GM23248 (cell line): ENCODE measurements around the gene TMEM25. TPM values are rescaled to one million over a fixed set of nuclear protein-coding genes. Genes with fewer than 3 reads are reported as not detected.

Experiments used
- DNase-seq: peaks from one replicate; pipeline ENCODE4 v3.0.0-alpha.2; 2015
- H2AFZ ChIP-seq: fragments of 200-600 bp; sonication (generic); 2 replicates; pipeline ENCODE4 v1.6.1; 2016; ENCODE audit warnings: antibody characterized with exemption
- H3F3A ChIP-seq: fragments of 200-600 bp; sonication (generic); 2 replicates; pipeline ENCODE4 v1.6.1; 2016; ENCODE audit warnings: mild to moderate bottlenecking, antibody characterized with exemption, mixed run types; ENCODE audit not compliant: insufficient read depth
- H3K27ac ChIP-seq: fragments of 200-600 bp; sonication (generic); 2 replicates; pipeline ENCODE4 v1.5.1; 2016; ENCODE audit warnings: mild to moderate bottlenecking
- H3K27me3 ChIP-seq: fragments of 200-600 bp; sonication (generic); replicated peaks from 2 replicates; pipeline ENCODE4 v1.6.1; 2016; ENCODE audit warnings: mild to moderate bottlenecking; ENCODE audit not compliant: insufficient read depth
- H3K36me3 ChIP-seq: fragments of 200-600 bp; sonication (generic); 2 replicates; pipeline ENCODE4 v1.6.1; 2016; ENCODE audit warnings: low read depth, mild to moderate bottlenecking
- H3K4me1 ChIP-seq: fragments of 200-600 bp; sonication (generic); 2 replicates; pipeline ENCODE4 v1.6.1; 2016; ENCODE audit warnings: mild to moderate bottlenecking; ENCODE audit not compliant: insufficient read depth
- H3K4me2 ChIP-seq: fragments of 200-600 bp; sonication (generic); one replicate; pipeline ENCODE4 v1.6.1; 2016; ENCODE audit warnings: mild to moderate bottlenecking; ENCODE audit not compliant: unreplicated experiment
- H3K4me3 ChIP-seq: fragments of 200-600 bp; sonication (generic); 2 replicates; pipeline ENCODE4 v1.5.1; 2016; ENCODE audit warnings: mild to moderate bottlenecking
- H3K79me2 ChIP-seq: fragments of 200-600 bp; sonication (generic); 2 replicates; pipeline ENCODE4 v1.6.1; 2016; ENCODE audit warnings: mild to moderate bottlenecking; ENCODE audit not compliant: insufficient read depth
- H3K9ac ChIP-seq: fragments of 200-600 bp; sonication (generic); 2 replicates; pipeline ENCODE4 v1.6.1; 2016; ENCODE audit warnings: mild to moderate bottlenecking
- H3K9me2 ChIP-seq: fragments of 200-600 bp; sonication (generic); 2 replicates; pipeline ENCODE4 v1.6.1; 2016; ENCODE audit warnings: mixed run types, mild to moderate bottlenecking, moderate library complexity; ENCODE audit not compliant: insufficient read depth
- H3K9me3 ChIP-seq: fragments of 200-600 bp; sonication (generic); one replicate; pipeline ENCODE4 v1.6.1; 2017; ENCODE audit warnings: low read depth
- H4K20me1 ChIP-seq: fragments of 200-600 bp; sonication (generic); 2 replicates; pipeline ENCODE4 v1.6.0; 2016; ENCODE audit not compliant: insufficient read depth
- EZH2 ChIP-seq: fragments of 200-600 bp; sonication (generic); IDR thresholded peaks from 2 replicates; pipeline ENCODE4 v1.6.1; 2018; ENCODE audit warnings: antibody characterized with exemption, mild to moderate bottlenecking; ENCODE audit not compliant: insufficient read depth, poor library complexity, severe bottlenecking
- EZH2phosphoT487 ChIP-seq: fragments of 200-600 bp; sonication (generic); IDR thresholded peaks from 2 replicates; pipeline ENCODE4 v1.6.1; 2018; ENCODE audit warnings: antibody characterized with exemption, moderate library complexity, mild to moderate bottlenecking, low read depth; ENCODE audit not compliant: insufficient read depth
- WGBS, 2 experiments: methylation state at CpG; one replicate each; pipeline ENCODE4 v1.1.6; 2015 to 2017; ENCODE audit warnings: low lambda C conversion rate in 2 of 2, low coverage in 1 of 2; ENCODE audit errors: missing lambda C conversion rate in 2 of 2; 5-methylcytosine and 5-hydroxymethylcytosine counted together
- in situ Hi-C: fragments of 300-500 bp; cut with MboI; formaldehyde crosslinking; loops from 2 replicates; pipeline ENCODE4 v1.15.0; 2020
- polyA plus RNA-seq: library from polyadenylated mRNA; unstranded; fragments of >200 nt; fragmentation: Nextera tagmentation; extraction: Ambion mirVana; gene quantifications from 2 replicates; pipeline ENCODE4 v1.2.1, GENCODE V29; 2016
- total RNA-seq: library from RNA; depleted of rRNA; stranded (reverse); fragments of >200 nt; shearing (Covaris generic); gene quantifications from 2 replicates; pipeline ENCODE4 v1.2.3, GENCODE V29; 2014

TMEM25 gene
- total and polyA plus RNA-seq, 2 experiments from 2014 or later: 7.1 to 10.6 TPM

DNA sequence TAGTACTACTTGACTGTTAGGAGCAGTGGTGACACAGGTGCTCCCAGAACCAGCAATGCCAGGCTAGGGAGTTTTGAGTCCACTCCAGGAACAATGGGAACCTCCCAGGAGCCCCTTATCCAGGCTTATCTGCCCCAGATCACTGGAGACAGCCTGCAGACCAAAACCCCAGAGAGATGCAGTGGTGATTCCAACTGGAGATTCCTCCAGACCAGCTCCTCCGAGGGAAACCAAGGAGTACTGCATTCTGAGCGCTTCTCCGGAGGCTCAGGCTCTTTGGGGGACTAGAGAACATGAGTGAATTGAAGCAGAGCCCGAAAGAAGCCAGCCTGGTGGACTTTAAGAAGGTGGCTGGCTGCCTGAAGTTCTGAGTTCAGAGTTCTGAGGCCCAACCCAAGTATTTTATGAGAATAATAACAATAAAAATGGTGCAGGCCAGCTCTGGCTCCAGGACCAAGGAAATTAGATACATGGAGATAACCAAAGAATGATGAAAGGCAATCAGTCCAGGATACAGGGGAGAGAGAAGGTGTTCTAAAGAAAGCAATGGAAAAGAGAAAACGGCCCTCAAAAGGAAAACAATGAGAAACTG, 1.3 kb upstream of the TMEM25 start:
- Histone ChIP-seq H3F3A (no peaks in the 10 kb centered on the region), H3K27ac (no peak overlapping the region), H3K79me2 (no peaks in the 10 kb centered on the region), H3K4me2 (peak overlapping the region; percentile 55), H4K20me1 (no peaks in the 10 kb centered on the region), H3K9me3 (no peaks in the 10 kb centered on the region), H3K36me3 (no peaks in the 10 kb centered on the region), H3K27me3 (no peaks in the 10 kb centered on the region), H3K9me2 (no peaks in the 10 kb centered on the region), H3K4me1 (no peaks in the 10 kb centered on the region), H3K4me3 (peak overlapping the region; percentile 74), H2AFZ (no peak overlapping the region), H3K9ac (no peak overlapping the region)
- no peak for DNase-seq
- no peak for TF ChIP-seq EZH2phosphoT487
- no peak for TF ChIP-seq EZH2
- WGBS, 2 experiments: 42 to 46% methylated on average over 5 of the region's 5 CpGs
- in situ Hi-C loops: no loop called here

DNA sequence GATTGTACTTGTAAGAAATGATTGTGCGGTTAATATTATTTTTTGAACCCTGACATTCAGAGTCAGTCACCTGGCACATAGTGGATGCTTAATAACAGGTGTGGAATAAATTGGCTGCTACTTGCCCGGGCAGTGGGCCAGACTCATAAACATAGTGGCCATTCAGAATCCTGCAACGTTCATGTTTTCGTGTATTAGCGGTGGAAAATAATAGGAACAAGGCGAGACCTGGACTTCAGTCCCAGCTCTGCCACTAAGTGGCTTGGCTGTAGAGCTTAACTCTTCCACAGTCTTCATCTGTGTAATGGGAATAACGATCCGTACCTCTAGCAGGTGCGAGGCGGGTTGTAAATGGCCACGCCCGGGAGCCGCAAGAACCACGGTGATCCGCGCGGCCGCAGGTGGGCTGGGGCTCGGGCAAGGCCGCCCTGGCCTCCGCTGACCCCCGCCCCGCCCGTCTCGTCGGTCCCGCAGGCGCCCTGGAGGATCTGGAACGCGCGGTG, 761 bp upstream of the TMEM25 start:
- in situ Hi-C loops: no loop called here
- H4K20me1 ChIP-seq: no peaks in the 10 kb centered on the region
- peak overlapping the region; percentile 56 for H3K9ac ChIP-seq
- no peaks in the 10 kb centered on the region for H3F3A ChIP-seq
- no peaks in the 10 kb centered on the region for H3K9me2 ChIP-seq
- peak overlapping the region; percentile 55 for H3K4me2 ChIP-seq
- no peaks in the 10 kb centered on the region for H3K79me2 ChIP-seq
- H3K27ac ChIP-seq: no peak overlapping the region
- 4 to 5% methylated on average over 30 to 31 of the region's 31 CpGs for WGBS, 2 experiments
- no peaks in the 10 kb centered on the region for H3K4me1 ChIP-seq
- DNase-seq: peak; percentile 46
- H3K9me3 ChIP-seq: no peaks in the 10 kb centered on the region
- H3K4me3 ChIP-seq: peak overlapping the region; percentile 74
- no peaks in the 10 kb centered on the region for H3K36me3 ChIP-seq
- no peak for TF ChIP-seq EZH2phosphoT487
- no peak for TF ChIP-seq EZH2
- H3K27me3 ChIP-seq: no peaks in the 10 kb centered on the region
- H2AFZ ChIP-seq: peak overlapping the region; percentile 84

DNA sequence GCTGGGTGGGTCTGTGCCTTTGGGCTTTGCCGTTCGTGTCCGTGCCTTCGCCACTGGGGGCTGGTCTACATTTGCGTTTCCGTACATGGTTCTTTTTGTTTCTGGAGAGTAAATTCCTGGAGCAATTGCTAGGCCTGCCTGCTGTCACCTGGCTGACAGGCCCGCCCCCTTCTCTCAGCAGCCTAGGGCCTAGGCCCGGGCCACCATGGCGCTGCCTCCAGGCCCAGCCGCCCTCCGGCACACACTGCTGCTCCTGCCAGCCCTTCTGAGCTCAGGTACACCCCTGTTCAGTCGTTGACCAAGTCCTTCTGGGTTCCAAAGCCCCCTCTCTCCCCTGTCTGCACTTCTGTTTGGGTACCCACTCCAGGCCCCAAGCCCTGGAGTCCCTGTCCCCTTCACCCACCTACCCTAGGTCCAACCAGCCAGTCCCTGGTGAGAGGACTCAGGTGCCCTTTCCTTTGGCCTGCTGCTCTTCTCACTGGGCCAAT, 649 bp downstream of the TMEM25 start:
- H3K27ac ChIP-seq: no peak overlapping the region
- H3F3A ChIP-seq: no peaks in the 10 kb centered on the region
- peak overlapping the region; percentile 55 for H3K4me2 ChIP-seq
- H3K79me2 ChIP-seq: no peaks in the 10 kb centered on the region
- 42 to 44% methylated on average over 12 of the region's 12 CpGs for WGBS, 2 experiments
- H3K9ac ChIP-seq: no peak overlapping the region
- H3K36me3 ChIP-seq: no peaks in the 10 kb centered on the region
- H3K27me3 ChIP-seq: no peaks in the 10 kb centered on the region
- no peaks in the 10 kb centered on the region for H3K9me3 ChIP-seq
- H3K4me1 ChIP-seq: no peaks in the 10 kb centered on the region
- H3K9me2 ChIP-seq: no peaks in the 10 kb centered on the region
- in situ Hi-C loops: no loop called here
- no peaks in the 10 kb centered on the region for H4K20me1 ChIP-seq
- TF ChIP-seq EZH2phosphoT487: no peak
- TF ChIP-seq EZH2: no peak
- peak overlapping the region; percentile 74 for H3K4me3 ChIP-seq
- DNase-seq: no peak
- H2AFZ ChIP-seq: peak overlapping the region; percentile 84

DNA sequence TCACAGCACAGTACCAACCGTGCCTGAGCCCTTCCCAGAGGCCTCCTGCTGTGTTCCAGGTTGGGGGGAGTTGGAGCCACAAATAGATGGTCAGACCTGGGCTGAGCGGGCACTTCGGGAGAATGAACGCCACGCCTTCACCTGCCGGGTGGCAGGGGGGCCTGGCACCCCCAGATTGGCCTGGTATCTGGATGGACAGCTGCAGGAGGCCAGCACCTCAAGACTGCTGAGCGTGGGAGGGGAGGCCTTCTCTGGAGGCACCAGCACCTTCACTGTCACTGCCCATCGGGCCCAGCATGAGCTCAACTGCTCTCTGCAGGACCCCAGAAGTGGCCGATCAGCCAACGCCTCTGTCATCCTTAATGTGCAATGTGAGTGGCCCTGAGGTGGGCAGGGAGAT, 1.1 kb downstream of the TMEM25 start:
- in situ Hi-C loops: no loop called here
- Histone ChIP-seq H3F3A (no peaks in the 10 kb centered on the region), H3K4me3 (no peak overlapping the region), H4K20me1 (no peaks in the 10 kb centered on the region), H3K9me2 (no peaks in the 10 kb centered on the region), H3K27me3 (no peaks in the 10 kb centered on the region), H3K9ac (no peak overlapping the region), H2AFZ (no peak overlapping the region), H3K27ac (no peak overlapping the region), H3K79me2 (no peaks in the 10 kb centered on the region), H3K4me1 (no peaks in the 10 kb centered on the region), H3K36me3 (no peaks in the 10 kb centered on the region), H3K4me2 (no peak overlapping the region), H3K9me3 (no peaks in the 10 kb centered on the region)
- no peak for TF ChIP-seq EZH2
- no peak for TF ChIP-seq EZH2phosphoT487
- WGBS, 2 experiments: 85 to 89% methylated on average over 9 to 10 of the region's 10 CpGs
- DNase-seq: no peak
